Upper lobe of right lung (tissue), 1 donor: ENCODE results near the gene ENAH. TPM values are rescaled to one million over a fixed set of nuclear protein-coding genes. Genes with fewer than 3 reads are reported as not detected.

ENCODE experiments used
- ATAC-seq: fragments of 200-7000 bp; cut with Tn5 transposase; one replicate; pipeline ENCODE4 v1.9.1; 2020; ENCODE audit warnings: mild to moderate bottlenecking, moderate library complexity
- DNase-seq: peaks from one replicate; pipeline ENCODE4 v3.0.0-alpha.2; 2020
- H3K27ac ChIP-seq: fragments of 200-600 bp; one replicate; pipeline ENCODE4 v1.8.0; 2022
- H3K27me3 ChIP-seq: fragments of 200-600 bp; one replicate; pipeline ENCODE4 v1.8.0; 2022; ENCODE audit warnings: mild to moderate bottlenecking
- H3K36me3 ChIP-seq: fragments of 200-600 bp; one replicate; pipeline ENCODE4 v1.8.0; 2022
- H3K4me1 ChIP-seq: fragments of 200-600 bp; one replicate; pipeline ENCODE4 v1.8.0; 2022
- H3K4me3 ChIP-seq: fragments of 200-600 bp; one replicate; pipeline ENCODE4 v1.8.0; 2022; ENCODE audit warnings: mild to moderate bottlenecking
- H3K9me3 ChIP-seq: fragments of 200-600 bp; one replicate; pipeline ENCODE4 v1.8.0; 2022
- CTCF ChIP-seq: fragments of 200-600 bp; IDR thresholded peaks from one replicate; pipeline ENCODE4 v1.8.0; 2022; ENCODE audit warnings: antibody characterized with exemption
- intact Hi-C: fragments of 100-400 bp; cut with DNase I; formaldehyde crosslinking; loops from one replicate; pipeline ENCODE4 v1.11.0; 2022
- total RNA-seq: library from RNA; stranded (reverse); fragmentation: NEBNext Ultra II Directional; extraction: Animal tissue kit (Norgen Biotek cat#: 25700); gene quantifications from one replicate; pipeline ENCODE4 v1.2.1, GENCODE V29; 2021
- donor health status: DM: no; HTN: yes; CAD: no; lungs with severe emphysema.

Gene ENAH
- total RNA-seq, 1 donor from 2014 or later: 67.4 TPM

- Histone ChIP-seq H3K27ac (no peak overlapping the region), H3K36me3 (no peaks in the 10 kb centered on the region), H3K9me3 (no peaks in the 10 kb centered on the region), H3K27me3 (no peaks in the 10 kb centered on the region), H3K4me3 (no peak overlapping the region), H3K4me1 (peaks cover 47% of the 10 kb centered on the region)
- peak; percentile 25 for DNase-seq
- intact Hi-C loops: no loop called here
- ATAC-seq: no peak
- no peak for TF ChIP-seq CTCF
Observed at GRCh38 chr1:225449261-225449660, 203.7 kb downstream of the ENAH start.

- no peak for ATAC-seq
- no peaks in the 10 kb centered on the region for H3K9me3 ChIP-seq
- peaks cover 43% of the 10 kb centered on the region for H3K4me1 ChIP-seq
- H3K4me3 ChIP-seq: no peak overlapping the region
- peak; percentile 33 for DNase-seq
- peak overlapping the region; percentile 70 for H3K27ac ChIP-seq
- H3K36me3 ChIP-seq: no peaks in the 10 kb centered on the region
- no peaks in the 10 kb centered on the region for H3K27me3 ChIP-seq
- intact Hi-C loops: no loop called here
- TF ChIP-seq CTCF: no peak
Observed at GRCh38 chr1:225448146-225448805, 204.6 kb downstream of the ENAH start.

GRCh38 chr1:225447650-225448089 is 205.3 kb downstream of the ENAH start:
- ATAC-seq (no peak), DNase-seq (peak; percentile 36)
- Histone ChIP-seq H3K27me3 (no peaks in the 10 kb centered on the region), H3K9me3 (no peaks in the 10 kb centered on the region), H3K4me3 (no peak overlapping the region), H3K36me3 (no peaks in the 10 kb centered on the region), H3K27ac (peak overlapping the region; percentile 70), H3K4me1 (peaks cover 43% of the 10 kb centered on the region)
- TF ChIP-seq CTCF: no peak
- intact Hi-C loops: no loop called here

GRCh38 chr1:225446981-225447615 is 205.8 kb downstream of the ENAH start:
- H3K36me3 ChIP-seq: no peaks in the 10 kb centered on the region
- no peak for TF ChIP-seq CTCF
- H3K27me3 ChIP-seq: no peaks in the 10 kb centered on the region
- peak overlapping the region; percentile 70 for H3K27ac ChIP-seq
- H3K4me3 ChIP-seq: no peak overlapping the region
- ATAC-seq: no peak
- intact Hi-C loops: no loop called here
- H3K4me1 ChIP-seq: peaks cover 43% of the 10 kb centered on the region
- DNase-seq: peak; percentile 57
- H3K9me3 ChIP-seq: no peaks in the 10 kb centered on the region

- DNase-seq (peak; percentile 37), ATAC-seq (no peak)
- peaks cover 45% of the 10 kb centered on the region for H3K4me1 ChIP-seq
- no peaks in the 10 kb centered on the region for H3K27me3 ChIP-seq
- no peaks in the 10 kb centered on the region for H3K9me3 ChIP-seq
- peak overlapping the region; percentile 70 for H3K27ac ChIP-seq
- H3K36me3 ChIP-seq: no peaks in the 10 kb centered on the region
- intact Hi-C loops: no loop called here
- TF ChIP-seq CTCF: no peak
- no peak overlapping the region for H3K4me3 ChIP-seq
Observed at GRCh38 chr1:225446595-225446960, 206.3 kb downstream of the ENAH start.
